DMS79 treated with DMSO at 0.1 percent for 48 hours (cell line): ENCODE results near the gene SLC6A7.

Experiments
- DNase-seq: peaks from one replicate; lab custom pipeline; 2025; lab: John Stamatoyannopoulos, UW

The SLC6A7 gene

GRCh38 chr5:150155258-150156026, 34.4 kb upstream of the SLC6A7 start, which contains the start of gene PDGFRB:
TSS of gene PDGFRB (minus strand) at chr5:150155845. CDS start at chr5:150137047, 18,798 bp downstream.
- no peak for DNase-seq

DNA sequence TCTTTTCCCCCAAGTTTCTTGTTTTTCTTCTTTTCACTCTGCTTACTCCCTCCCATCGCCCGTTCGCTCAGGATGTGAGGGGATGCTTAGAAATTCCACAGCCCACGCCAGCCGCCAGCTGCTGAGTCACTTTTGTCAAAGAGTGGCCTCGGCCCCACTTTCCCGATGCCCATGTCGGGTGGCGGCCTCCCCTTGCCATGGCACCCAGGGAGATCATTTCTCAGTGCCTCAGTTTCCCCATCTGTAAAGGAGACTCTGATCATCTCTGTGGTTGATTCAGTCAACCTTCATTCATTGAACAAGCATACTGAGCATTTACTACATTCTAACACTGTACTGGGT, 33.9 kb upstream of the SLC6A7 start:
- no peak for DNase-seq

- no peak for DNase-seq
Observed at GRCh38 chr5:150156540-150156939, 33.3 kb upstream of the SLC6A7 start.

- DNase-seq: no peak
Observed at GRCh38 chr5:150157168-150157567, 32.7 kb upstream of the SLC6A7 start.

- no peak for DNase-seq
Observed at GRCh38 chr5:150158170-150158949, 31.5 kb upstream of the SLC6A7 start.

GRCh38 chr5:150159031-150159430, 30.8 kb upstream of the SLC6A7 start:
- DNase-seq: no peak

- no peak for DNase-seq
Observed at GRCh38 chr5:150159741-150160179, 30.1 kb upstream of the SLC6A7 start.

GRCh38 chr5:150160448-150161081, 29.3 kb upstream of the SLC6A7 start:
- DNase-seq: no peak

GRCh38 chr5:150161242-150162141, 28.4 kb upstream of the SLC6A7 start:
- no peak for DNase-seq

GRCh38 chr5:150162142-150162513, 27.7 kb upstream of the SLC6A7 start:
- DNase-seq: no peak

DNA sequence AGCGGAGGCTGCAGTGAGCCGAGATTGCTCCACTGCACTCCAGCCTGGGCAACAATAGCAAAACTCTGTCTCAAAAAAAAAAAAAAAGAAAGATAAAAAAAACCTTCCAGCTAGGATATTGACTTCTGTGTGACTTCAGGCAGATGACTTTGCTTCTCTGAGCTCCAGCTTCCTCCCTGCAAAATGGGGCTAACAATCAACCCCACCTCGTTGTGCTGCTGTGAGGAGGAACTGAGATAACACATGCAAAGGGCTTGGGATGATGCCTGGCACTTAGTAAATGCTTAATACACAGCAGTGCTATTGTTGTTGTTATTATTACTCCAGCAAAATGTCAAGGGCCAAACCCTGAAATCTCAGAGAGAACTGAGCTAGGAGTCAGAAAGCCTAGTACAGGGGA, 26.8 kb upstream of the SLC6A7 start:
- no peak for DNase-seq

DNA sequence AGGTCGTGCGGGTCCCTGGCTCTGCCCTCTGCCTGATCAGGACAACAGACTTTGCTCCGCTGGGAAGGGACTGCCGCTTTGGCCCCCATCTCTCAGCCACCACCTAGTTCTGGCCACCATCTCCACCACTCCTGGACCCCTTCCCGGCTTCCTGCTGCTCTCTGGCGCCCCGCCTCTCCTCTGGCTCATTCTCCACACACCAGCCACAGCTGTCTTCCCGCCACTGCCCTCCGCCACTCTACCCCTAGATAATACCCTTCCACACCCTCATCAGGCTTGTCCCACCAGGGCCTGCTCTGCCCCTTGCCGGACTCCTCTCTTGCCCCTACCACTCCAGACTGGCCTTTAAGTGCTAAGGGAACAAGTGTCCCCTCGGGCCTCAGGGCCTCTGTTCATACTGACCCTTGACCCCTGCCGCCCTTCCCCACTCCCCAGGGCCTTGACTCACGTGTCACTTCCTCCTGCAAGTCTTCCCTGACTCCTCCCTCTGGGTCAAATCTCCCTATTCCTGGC, 26.3 kb upstream of the SLC6A7 start:
- DNase-seq: no peak

DNA sequence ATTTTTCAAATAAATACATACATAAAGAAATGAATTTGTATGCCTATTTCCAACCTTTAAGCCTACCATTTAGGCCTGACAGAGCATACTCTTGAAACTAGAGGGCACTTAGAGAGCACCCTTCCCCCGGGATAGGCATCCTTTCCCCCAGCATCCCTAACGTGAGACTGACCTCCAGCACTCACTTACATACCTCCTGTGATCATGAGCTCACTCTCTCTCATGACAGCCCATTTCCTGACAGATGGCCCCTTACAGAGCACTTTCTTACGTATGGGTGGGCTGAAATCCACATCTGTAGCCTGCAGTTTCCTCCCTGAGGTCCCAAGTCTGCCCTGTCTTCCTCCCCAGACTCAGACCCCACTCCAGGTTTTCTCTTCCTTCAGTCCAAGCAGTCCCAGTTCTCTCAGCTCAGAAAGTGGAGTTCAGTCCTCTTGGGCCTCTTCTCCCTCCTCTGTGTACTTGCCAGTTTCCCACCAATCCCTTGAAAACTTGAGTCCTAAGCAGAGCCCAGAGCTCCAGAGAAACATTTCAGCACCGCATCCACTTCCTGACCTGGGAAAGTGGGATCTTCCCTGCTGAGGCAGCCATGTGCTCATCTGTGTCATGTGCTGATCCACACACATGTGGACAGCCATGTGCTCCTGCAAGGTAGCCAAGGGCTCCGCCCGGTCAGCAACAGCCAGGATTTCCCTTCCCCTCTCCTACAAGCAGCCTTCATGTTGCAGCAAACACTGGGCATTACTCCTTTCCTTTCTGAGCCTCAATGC, 25.5 kb upstream of the SLC6A7 start:
- no peak for DNase-seq

DNA sequence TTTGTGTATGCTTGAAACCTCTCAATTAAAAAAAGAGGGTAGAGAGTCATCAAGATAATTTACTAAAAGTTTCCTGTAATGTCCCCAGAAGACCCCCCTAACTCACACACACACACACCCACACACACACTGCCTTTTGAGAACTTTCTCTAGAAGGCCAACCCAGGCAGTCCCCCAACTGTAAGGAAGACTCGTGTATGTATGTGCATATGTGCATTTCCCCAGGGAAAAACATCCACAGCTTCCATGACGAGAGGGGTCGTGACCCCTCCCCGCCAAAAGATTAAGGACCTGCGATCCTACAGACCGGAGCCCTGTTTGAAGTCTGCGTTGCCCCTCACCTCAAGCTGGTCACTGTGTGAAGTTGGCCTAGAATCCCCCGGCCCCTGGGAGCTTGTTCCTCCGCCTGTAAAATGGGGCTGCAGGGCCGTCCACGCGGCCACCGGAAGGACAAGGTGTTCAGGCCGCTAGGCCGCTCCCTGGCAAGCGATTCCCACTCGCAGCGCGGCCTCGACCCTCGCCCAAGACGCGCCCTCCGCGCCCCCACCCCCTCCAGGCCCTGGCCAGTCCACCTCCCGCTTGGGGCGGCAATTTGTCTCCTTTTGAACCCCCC, 23.7 kb upstream of the SLC6A7 start:
- DNase-seq: no peak

DNA sequence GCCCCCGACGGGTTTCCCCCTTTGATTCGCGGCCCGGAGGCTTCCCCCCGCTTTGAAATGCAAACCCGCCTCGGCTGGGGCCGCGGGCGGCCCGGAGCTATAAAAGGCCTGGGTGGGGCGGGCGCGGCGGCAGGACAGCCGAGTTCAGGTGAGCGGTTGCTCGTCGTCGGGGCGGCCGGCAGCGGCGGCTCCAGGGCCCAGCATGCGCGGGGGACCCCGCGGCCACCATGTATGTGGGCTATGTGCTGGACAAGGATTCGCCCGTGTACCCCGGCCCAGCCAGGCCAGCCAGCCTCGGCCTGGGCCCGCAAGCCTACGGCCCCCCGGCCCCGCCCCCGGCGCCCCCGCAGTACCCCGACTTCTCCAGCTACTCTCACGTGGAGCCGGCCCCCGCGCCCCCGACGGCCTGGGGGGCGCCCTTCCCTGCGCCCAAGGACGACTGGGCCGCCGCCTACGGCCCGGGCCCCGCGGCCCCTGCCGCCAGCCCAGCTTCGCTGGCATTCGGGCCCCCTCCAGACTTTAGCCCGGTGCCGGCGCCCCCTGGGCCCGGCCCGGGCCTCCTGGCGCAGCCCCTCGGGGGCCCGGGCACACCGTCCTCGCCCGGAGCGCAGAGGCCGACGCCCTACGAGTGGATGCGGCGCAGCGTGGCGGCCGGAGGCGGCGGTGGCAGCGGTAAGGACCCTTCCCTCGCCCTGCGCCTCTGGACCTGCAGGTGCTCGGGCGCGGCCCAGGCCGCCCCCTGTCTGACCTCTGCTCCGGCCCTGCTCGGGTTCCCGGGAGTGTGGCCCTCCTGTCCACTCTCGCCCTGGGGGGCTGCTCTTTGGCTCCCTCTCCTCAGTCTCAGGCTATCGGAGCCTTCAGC, 23.0 kb upstream of the SLC6A7 start, which contains the start of gene CDX1:
Gene CDX1 (plus strand): TSS at position 129 of the 862 bp plus-strand sequence. CDS start 99 bp downstream, at position 228.
- no peak for DNase-seq

DNA sequence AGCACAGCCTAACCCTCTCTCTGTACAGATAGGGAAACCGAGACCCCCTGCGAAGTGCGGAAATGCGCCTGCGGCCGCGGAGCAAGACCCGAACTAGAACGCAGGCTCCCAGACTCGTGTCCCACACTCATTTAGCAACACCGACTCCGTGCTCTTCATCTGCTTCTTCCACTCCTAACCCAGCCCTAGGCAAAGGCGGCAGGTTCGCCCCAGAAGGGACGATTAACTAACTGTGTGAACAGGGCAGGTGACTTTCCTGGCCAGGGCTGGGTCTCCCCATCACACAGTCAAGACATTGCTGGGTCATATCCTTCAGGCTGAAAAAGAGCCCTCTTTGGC, 22.4 kb upstream of the SLC6A7 start:
- no peak for DNase-seq

- DNase-seq: no peak
Observed at GRCh38 chr5:150167908-150168307, 22.0 kb upstream of the SLC6A7 start.

DNA sequence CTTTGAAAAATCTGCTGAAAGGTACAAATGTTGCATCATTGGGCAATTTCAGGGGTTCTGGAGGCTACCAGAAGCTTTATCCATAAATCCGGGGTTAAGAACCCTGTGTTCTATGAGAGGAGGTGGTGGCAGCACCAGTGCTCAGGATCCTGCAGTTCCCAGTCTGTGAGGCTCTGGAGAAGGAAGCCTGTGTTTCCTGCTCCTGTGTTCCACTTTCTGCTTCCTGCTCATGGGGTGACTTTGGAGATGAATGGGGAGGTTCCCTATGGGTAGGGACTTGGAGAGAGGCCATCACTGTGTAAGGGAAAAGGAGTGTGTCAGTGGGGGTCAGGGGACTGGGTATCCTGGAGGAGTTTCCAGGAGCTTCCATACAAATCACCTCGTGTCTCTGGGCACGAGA, 21.0 kb upstream of the SLC6A7 start:
- DNase-seq: no peak

DNA sequence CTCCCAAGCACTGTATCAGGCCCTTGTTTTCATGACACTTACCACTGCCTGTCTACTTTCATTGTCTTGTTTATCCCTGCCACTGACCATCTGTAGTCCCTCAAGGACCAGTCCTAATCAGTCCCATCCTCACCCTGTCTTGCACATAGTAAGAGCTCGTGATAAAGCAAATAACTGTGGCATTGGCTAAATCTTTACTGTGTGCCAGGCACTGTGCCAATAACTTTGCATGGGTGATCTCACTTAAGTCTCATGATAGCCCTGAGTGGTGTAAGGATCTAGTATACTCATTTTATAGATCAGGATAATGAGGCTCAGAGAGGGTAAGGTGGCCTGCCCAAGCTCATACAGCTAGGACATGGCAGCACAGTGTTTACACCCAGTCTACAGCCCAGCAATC, 17.7 kb upstream of the SLC6A7 start:
- no peak for DNase-seq

DNA sequence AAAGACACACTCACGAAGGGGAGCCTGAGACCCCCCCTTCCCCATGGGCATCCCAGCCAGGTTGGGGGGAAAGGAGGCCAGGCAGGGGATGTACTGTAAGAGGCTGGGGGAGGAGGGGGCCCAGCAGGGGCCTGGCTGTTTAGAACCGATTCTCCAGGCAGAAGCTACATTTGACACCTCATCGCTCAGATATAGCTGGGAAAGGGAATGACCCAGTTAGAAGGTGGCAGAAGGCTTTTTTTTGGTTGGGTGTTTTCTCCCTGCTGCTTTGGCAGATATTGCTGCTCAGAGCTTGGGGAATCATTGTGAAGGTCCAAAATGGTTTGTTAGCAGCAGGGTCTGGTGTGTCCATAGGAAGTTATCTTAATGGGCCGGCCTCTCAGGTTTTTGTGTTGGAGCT, 17.3 kb upstream of the SLC6A7 start:
- DNase-seq: no peak
